Activated CD8-positive, alpha-beta T cell treated with anti-CD3 and anti-CD28 coated beads for 36 hours (primary cell): ENCODE results near the gene NDUFS4. TPM values are rescaled to one million over a fixed set of nuclear protein-coding genes. Genes with fewer than 3 reads are reported as not detected.

ENCODE experiments used
- ATAC-seq: fragments of 200-7000 bp; cut with Tn5 transposase; one replicate; pipeline ENCODE4 v1.10.0; 2021; ENCODE audit warnings: mild to moderate bottlenecking, moderate library complexity
- CTCF ChIA-PET: fragments of 350-600 bp; sonication (Branson Sonifier 250); formaldehyde crosslinking; loops from one replicate; lab custom pipeline; 2021; ENCODE audit warnings: antibody characterized with exemption; lab: Charles Lee
- POLR2A ChIA-PET: fragments of 350-600 bp; sonication (Branson Sonifier 250); formaldehyde crosslinking; loops from one replicate; lab custom pipeline; 2021; ENCODE audit warnings: antibody characterized with exemption; lab: Charles Lee
- DNase-seq: peaks from one replicate; pipeline ENCODE4 v3.0.0-alpha.2; 2020
- H3K27ac Mint-ChIP-seq: one replicate; pipeline ENCODE4 v1.8.0; 2021; ENCODE audit warnings: mild to moderate bottlenecking, mixed read lengths
- H3K27me3 Mint-ChIP-seq: one replicate; pipeline ENCODE4 v1.8.0; 2021; ENCODE audit warnings: mixed read lengths
- H3K36me3 Mint-ChIP-seq: one replicate; pipeline ENCODE4 v1.8.0; 2021; ENCODE audit warnings: low read depth, mixed read lengths
- H3K4me1 Mint-ChIP-seq: one replicate; pipeline ENCODE4 v1.8.0; 2021; ENCODE audit warnings: low read depth, mixed read lengths
- H3K4me3 Mint-ChIP-seq: one replicate; pipeline ENCODE4 v1.8.0; 2021; ENCODE audit warnings: mild to moderate bottlenecking, moderate library complexity, mixed read lengths
- H3K9me3 Mint-ChIP-seq: one replicate; pipeline ENCODE4 v1.8.0; 2021; ENCODE audit warnings: mixed read lengths
- CTCF ChIP-seq: fragments of 200-600 bp; IDR thresholded peaks from one replicate; pipeline ENCODE4 v1.8.0; 2022; ENCODE audit warnings: antibody characterized with exemption, mild to moderate bottlenecking
- intact Hi-C: fragments of 100-400 bp; cut with micrococcal nuclease; formaldehyde crosslinking; loops from one replicate; pipeline ENCODE4 v1.10.0; 2022
- total RNA-seq, 2 experiments: library from RNA; stranded (reverse); gene quantifications; one replicate each; pipeline ENCODE4 v1.2.3, GENCODE V29; 2021

NDUFS4 gene
- total RNA-seq, 2 experiments from 2014 or later, result 69.2 to 72.0 TPM

- Mint-ChIP-seq H3K27ac (no peak overlapping the region), H3K9me3 (peaks cover 7% of the 10 kb centered on the region), H3K36me3 (peaks cover 2% of the 10 kb centered on the region), H3K4me3 (no peak overlapping the region), H3K4me1 (peaks cover 14% of the 10 kb centered on the region), H3K27me3 (peaks cover 27% of the 10 kb centered on the region)
- no peak for ATAC-seq
- CTCF ChIA-PET, result no interaction called here
- TF ChIP-seq CTCF, result no peak
- POLR2A ChIA-PET, result no interaction called here
- no peak for DNase-seq
- intact Hi-C loops, result no loop called here
Observed at GRCh38 chr5:53557386-53557785, 3.1 kb upstream of the NDUFS4 start.

GRCh38 chr5:53558966-53559365 is 1.5 kb upstream of the NDUFS4 start:
- no peak overlapping the region for H3K27ac Mint-ChIP-seq
- ChIA-PET CTCF (no interaction called here), POLR2A (no interaction called here)
- no peak for DNase-seq
- peaks cover 23% of the 10 kb centered on the region for H3K27me3 Mint-ChIP-seq
- ATAC-seq, result no peak
- intact Hi-C loops, result no loop called here
- H3K9me3 Mint-ChIP-seq, result peaks cover 7% of the 10 kb centered on the region
- peaks cover 27% of the 10 kb centered on the region for H3K4me1 Mint-ChIP-seq
- H3K4me3 Mint-ChIP-seq, result no peak overlapping the region
- H3K36me3 Mint-ChIP-seq, result peaks cover 5% of the 10 kb centered on the region
- no peak for TF ChIP-seq CTCF

- peaks cover 5% of the 10 kb centered on the region for H3K36me3 Mint-ChIP-seq
- ATAC-seq (peak; percentile 6), DNase-seq (no peak)
- H3K27me3 Mint-ChIP-seq, result peaks cover 17% of the 10 kb centered on the region
- H3K4me3 Mint-ChIP-seq, result peak overlapping the region; percentile 97
- ChIA-PET POLR2A (no interaction called here), CTCF (interaction anchor here (0.9 kb wide), 1 partner anchor 669 kb away, joined by 3 read pairs; no protein-coding TSS in a partner anchor)
- peak overlapping the region; percentile 97 for H3K27ac Mint-ChIP-seq
- intact Hi-C loops, result no loop called here
- peaks cover 35% of the 10 kb centered on the region for H3K4me1 Mint-ChIP-seq
- no peak for TF ChIP-seq CTCF
- H3K9me3 Mint-ChIP-seq, result peaks cover 7% of the 10 kb centered on the region
Observed at GRCh38 chr5:53560028-53560427, 411 bp upstream of the NDUFS4 start.

GRCh38 chr5:53568401-53568800 is 8.0 kb downstream of the NDUFS4 start:
- no peak overlapping the region for H3K4me3 Mint-ChIP-seq
- no peak overlapping the region for H3K27ac Mint-ChIP-seq
- DNase-seq (no peak), ATAC-seq (no peak)
- no peak for TF ChIP-seq CTCF
- intact Hi-C loops, result no loop called here
- CTCF ChIA-PET, result no interaction called here
- no peaks in the 10 kb centered on the region for H3K9me3 Mint-ChIP-seq
- H3K27me3 Mint-ChIP-seq, result no peaks in the 10 kb centered on the region
- peaks cover 52% of the 10 kb centered on the region for H3K4me1 Mint-ChIP-seq
- H3K36me3 Mint-ChIP-seq, result peaks cover 5% of the 10 kb centered on the region
- POLR2A ChIA-PET, result no interaction called here

GRCh38 chr5:53568871-53569270 is 8.4 kb downstream of the NDUFS4 start:
- ChIA-PET CTCF (no interaction called here), POLR2A (no interaction called here)
- no peak for TF ChIP-seq CTCF
- Mint-ChIP-seq H3K4me3 (no peak overlapping the region), H3K36me3 (peaks cover 5% of the 10 kb centered on the region), H3K9me3 (no peaks in the 10 kb centered on the region), H3K4me1 (peaks cover 50% of the 10 kb centered on the region), H3K27ac (no peak overlapping the region), H3K27me3 (no peaks in the 10 kb centered on the region)
- intact Hi-C loops, result no loop called here
- DNase-seq (no peak), ATAC-seq (no peak)
